SK-N-SH treated with all-trans-retinoic acid at 6 μM for 48 hours (cell line): ENCODE measurements around the gene C22orf23.

Experiments
- ARNTL ChIP-seq: fragments of 450-650 bp; formaldehyde crosslinking; IDR thresholded peaks from 2 replicates; pipeline ENCODE4 v1.5.0; 2020; ENCODE audit warnings: low read depth, mild to moderate bottlenecking, moderate library complexity, borderline replicate concordance
- CREB5 ChIP-seq: fragments of 250-450 bp; sonication (Bioruptor Pico); IDR thresholded peaks from 2 replicates; pipeline ENCODE4 v1.5.1; 2020; ENCODE audit warnings: low read depth, mild to moderate bottlenecking, moderate library complexity
- ESRRG ChIP-seq: fragments of 250-450 bp; sonication (Bioruptor Pico); IDR thresholded peaks from 2 replicates; pipeline ENCODE4 v1.6.1; 2021; ENCODE audit warnings: mild to moderate bottlenecking
- GLIS3 ChIP-seq: fragments of 250-450 bp; sonication (Bioruptor Pico); IDR thresholded peaks from 2 replicates; pipeline ENCODE4 v1.5.0; 2020; ENCODE audit warnings: mild to moderate bottlenecking, moderate library complexity
- OSR1 ChIP-seq: fragments of 250-450 bp; sonication (Bioruptor Pico); IDR thresholded peaks from 2 replicates; pipeline ENCODE4 v1.8.0; 2022; ENCODE audit warnings: moderate library complexity, mild to moderate bottlenecking, inconsistent platforms
- PATZ1 ChIP-seq: fragments of 250-450 bp; sonication (Bioruptor Pico); IDR thresholded peaks from 2 replicates; pipeline ENCODE4 v1.8.0; 2020; ENCODE audit warnings: mild to moderate bottlenecking, moderate library complexity, borderline replicate concordance
- PPARA ChIP-seq: fragments of 250-450 bp; sonication (Bioruptor Pico); IDR thresholded peaks from 2 replicates; pipeline ENCODE4 v1.5.0; 2020; ENCODE audit warnings: mild to moderate bottlenecking, borderline replicate concordance
- ZNF8 ChIP-seq: fragments of 450-650 bp; formaldehyde crosslinking; IDR thresholded peaks from 2 replicates; pipeline ENCODE4 v1.5.0; 2020; ENCODE audit warnings: mild to moderate bottlenecking, moderate library complexity

- TF ChIP-seq ZNF8 (CRISPR knock-in tag) (no peak), CREB5 (no peak), OSR1 (CRISPR knock-in tag) (no peak), GLIS3 (CRISPR knock-in tag) (no peak), ESRRG (CRISPR knock-in tag) (no peak), PPARA (CRISPR knock-in tag) (no peak), ARNTL (CRISPR knock-in tag) (no peak), PATZ1 (CRISPR knock-in tag) (no peak)
Observed at GRCh38 chr22:37906364-37907008, 46.9 kb downstream of the C22orf23 start.
